Testis (tissue), 2 donors: ENCODE results near the gene SEC31A.

Experiments used
- CTCF ChIP-seq, 3 experiments: fragments of 450-650 bp in 2 of 3; fragments of 200-600 bp in 1 of 3; sonication (generic) in 1 of 3; IDR thresholded peaks; one replicate each; pipeline ENCODE4 v1.5.1; 2016 to 2019; ENCODE audit warnings: antibody characterized with exemption in 3 of 3, mild to moderate bottlenecking in 2 of 3, moderate library complexity in 1 of 3
- POLR2A ChIP-seq: fragments of 450-650 bp; IDR thresholded peaks from one replicate; pipeline ENCODE4 v1.6.1; 2017; ENCODE audit warnings: antibody characterized with exemption, mild to moderate bottlenecking, moderate library complexity

GRCh38 chr4:82919386-82919785, 28.4 kb upstream of the SEC31A start:
- TF ChIP-seq POLR2A = no peak
- TF ChIP-seq CTCF (IDR thresholded peaks at IDR 0.05) = no peak
